HG03196 (cell line): ENCODE measurements around the gene GTPBP6.
"Not testable (repeated sequence)": the region's sequence is repeated elsewhere in the genome, so short reads cannot be mapped to it uniquely, and the experiment has no call there.

Experiments used
- ATAC-seq: cut with Tn5 transposase; IDR thresholded peaks from one replicate; pipeline ENCODE4 v1.9.1; 2021; ENCODE audit not compliant: unreplicated experiment

Gene GTPBP6

DNA sequence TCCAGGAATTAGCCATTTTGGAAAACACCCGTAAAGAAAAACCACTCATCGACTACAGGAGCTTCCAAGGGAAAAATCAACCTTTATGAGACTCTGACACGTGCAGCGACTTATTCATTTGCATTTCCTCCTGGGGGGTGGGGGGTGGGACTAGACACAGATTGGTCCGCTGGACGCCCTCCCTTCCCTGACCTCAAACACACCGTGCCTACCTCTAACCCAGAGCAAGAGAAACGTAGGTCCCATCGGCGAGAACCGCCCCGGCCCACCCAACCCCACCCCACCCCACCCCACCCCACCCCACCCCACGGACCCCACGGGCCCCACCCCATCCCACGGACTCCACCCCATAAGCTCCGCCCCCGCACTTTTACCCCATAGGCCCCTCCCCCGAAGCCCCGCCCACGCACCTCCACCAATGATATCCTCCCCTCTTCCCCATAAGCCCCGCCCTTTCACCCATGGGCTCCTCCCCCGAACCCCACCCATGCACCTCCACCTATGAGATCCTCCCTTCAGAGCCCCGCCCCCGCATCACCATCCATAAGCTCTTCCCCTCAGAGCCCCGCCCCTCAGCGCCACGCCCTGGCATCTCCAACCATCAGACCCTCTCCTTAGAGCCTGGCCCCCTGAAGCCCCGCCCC lies 1.1 kb downstream of the GTPBP6 start:
- ATAC-seq, result no peak

DNA sequence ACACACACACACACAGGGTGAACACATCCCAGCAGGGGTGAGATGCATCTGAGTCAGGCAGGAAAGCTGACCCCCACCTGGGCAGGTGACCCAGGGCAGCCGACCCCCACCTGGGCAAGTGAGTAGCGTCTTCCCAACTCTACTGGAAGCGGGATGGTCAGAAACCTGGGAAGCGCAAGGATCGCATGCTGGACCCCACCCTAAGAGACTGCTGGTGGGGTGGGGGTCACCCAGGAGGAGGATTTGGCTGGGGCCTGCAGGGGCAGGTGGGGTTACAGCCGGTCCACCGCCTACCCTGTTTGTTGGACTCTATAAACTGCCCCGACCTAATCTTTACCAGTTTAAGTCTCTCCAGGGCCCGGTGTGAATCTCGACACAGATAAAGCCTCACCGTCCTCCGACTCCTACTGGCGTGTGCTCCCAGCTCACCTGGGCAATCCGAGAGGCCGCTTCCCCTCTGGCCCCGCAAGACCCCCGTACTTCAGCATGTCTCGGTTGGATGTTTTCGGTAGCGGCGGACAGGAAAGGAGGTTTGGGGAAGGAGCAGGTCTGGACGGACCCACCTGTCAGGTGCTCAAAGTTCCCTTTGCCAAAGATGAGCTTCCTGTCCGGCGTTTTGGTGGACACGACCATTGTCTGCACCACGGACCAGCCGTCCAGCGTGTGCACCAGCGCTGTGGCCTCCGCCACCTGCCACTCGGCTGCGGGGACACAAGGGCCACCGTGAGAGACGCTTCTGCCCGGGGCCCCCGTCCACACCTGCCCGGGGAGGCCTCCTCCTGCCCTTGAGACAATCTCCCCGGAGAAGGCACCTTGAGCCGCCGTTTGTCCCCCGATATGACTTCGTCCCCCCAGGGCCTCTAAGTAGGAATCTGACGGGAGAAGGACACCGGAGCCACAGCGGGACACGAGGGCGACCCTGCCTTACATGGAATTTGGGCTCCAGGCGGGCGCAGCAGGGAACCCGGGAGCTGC lies 2.0 kb downstream of the GTPBP6 start:
- no peak for ATAC-seq

DNA sequence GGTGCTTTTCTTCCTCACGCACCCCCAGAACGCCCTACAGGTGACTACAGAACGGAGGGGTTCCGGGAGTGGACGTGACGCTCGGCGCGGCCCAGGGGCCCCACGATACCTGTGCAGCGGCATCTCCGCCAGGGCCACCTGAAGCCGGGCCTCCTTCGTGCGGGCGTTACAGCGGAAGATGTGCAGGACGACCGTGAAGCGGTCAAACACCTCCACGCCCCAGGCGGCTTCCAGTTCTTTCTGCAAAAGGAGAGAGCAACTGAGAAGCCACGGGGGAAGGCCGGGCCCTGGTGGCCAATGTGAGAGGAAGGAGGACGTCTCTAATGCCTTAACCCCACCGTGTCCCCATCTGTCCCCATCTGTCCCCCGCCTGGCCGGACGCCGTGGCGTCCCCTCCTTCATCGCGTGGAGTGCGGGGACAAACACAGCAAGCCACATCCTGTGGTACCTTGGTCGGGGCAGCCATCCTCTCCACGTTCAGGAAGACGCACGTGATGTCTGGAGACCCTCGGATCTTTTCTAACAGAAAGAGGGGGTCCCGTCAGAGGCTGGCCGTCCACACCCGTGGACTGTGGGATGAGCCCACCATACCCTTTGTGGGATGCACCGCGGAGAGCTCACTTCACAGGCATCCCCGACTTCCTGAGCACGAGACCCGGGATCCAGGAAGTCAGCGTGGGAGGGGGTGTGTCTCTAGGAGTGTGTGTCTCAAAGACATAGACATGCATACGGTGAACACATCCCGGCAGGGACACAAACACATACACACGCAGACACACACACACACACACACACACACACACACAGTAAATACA lies 3.6 kb downstream of the GTPBP6 start:
- ATAC-seq, result no peak

DNA sequence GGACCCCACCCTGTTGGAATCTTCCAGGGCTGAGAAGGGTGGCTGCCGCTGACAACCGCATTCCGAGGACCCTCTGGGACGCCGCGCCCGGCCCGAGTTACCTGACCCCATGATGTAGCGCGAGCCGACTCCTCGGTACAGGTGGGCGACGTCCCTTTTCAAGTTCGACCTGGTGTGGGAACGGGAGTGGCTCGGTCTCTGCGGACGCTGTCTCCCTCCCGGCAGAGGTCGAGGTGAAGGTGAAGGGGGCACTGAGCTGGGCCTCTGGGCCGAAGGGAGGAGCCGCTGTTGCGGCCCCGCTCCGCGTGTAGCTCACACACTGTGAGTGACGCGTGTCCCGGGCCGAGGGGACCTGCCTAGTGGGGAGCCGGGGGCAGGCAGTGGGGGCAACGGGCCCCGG lies 4.5 kb downstream of the GTPBP6 start:
- no peak for ATAC-seq

DNA sequence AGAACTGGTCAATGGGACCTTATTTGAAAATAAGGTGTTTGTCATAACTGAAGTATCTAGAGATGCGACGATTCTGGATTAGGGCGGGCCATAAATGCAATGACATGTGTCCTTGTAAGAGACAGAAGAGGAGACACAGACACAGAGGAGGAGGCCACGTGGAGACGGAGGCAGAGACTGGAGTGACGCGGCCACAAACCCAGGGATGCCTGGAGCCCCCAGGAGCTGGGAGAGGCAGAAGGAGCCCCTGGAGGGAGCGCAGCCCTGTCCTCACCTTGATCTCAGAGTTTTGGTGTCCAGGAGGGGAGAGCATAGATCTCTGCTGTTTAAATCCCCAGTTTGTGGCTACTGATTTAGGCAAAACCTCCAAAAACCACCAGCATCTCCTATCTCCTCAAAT lies 5.0 kb downstream of the GTPBP6 start:
- ATAC-seq, result no peak

DNA sequence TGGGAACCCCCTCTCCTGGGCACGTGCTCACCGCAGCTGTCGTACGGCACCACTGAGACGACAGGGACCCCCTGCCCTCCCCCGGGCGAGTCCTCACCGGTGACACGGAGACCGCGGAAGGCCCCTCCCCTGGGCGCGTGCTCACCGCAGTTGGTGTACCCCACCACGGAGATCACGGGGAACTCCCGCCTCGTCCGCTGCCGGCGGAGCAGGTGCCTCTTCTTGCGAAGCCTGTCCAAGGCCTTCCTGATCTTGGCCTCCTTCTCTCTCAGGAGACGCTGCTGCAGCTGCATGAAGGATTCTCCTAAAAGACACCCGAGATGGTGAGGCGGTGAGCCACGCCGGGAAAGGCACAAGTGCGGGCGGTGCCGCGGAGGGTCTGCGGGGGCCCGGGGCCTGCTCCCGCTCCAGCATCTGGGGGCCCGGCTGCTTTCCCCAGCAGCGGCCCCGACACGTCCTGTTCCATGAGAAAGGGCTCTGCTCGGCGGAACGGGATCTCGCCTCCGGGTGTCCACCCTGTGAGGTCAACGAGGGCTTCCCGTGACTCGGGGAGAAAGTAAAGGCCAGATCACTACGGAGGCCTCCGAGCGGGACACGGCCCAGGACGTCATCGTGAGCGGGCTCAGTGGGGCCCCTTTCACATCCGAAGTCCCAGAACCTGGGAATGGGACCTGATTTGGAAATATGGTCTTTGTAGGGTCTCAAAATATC lies 5.8 kb downstream of the GTPBP6 start:
- ATAC-seq, result no peak

DNA sequence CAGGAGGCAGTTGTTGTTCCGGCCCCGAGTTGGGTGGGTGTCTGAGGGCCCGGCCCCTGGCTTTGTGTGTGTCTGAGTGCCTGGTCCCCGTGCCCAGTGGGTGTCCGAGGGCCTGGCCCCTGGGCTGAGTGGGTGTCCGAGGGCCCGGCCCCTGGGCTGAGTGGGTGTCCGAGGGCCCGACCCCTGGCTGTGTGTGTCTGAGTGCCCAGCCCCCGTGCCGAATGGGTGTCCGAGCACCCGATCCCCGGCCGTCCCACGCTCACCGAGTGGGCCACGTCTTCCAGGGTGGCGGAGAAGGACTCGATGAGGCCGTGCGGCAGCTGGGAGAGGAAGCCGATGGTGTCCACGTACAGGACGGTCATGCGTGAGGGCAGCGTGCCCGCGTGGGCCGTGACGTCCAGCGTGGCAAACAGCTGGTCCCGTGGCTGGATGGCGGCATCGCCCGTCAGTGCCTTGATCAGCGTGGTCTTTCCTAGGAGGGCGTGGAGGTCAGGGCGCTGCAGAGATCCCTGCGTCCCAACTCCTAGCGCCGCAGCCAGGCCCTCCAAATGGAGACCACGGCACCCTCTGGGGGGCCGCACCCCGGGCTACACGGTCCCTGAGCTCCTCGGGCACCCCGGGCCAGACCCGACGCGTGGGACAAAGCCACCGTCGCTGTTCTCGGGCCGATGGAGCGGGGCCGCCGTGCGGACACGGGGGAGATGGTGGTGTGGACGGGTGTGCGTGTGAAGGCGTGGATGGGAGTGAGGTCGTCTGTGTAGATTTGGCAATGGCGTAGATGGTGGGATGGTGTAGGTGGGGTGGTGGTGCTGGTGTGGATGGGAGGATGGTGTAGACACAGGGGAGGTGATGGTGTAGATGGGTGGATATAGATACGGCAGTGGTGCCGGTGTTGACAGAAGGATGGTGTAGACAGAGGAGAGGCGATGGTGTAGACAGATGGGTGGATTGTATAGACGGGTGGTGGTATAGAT lies 7.2 kb downstream of the GTPBP6 start:
- ATAC-seq, result no peak

DNA sequence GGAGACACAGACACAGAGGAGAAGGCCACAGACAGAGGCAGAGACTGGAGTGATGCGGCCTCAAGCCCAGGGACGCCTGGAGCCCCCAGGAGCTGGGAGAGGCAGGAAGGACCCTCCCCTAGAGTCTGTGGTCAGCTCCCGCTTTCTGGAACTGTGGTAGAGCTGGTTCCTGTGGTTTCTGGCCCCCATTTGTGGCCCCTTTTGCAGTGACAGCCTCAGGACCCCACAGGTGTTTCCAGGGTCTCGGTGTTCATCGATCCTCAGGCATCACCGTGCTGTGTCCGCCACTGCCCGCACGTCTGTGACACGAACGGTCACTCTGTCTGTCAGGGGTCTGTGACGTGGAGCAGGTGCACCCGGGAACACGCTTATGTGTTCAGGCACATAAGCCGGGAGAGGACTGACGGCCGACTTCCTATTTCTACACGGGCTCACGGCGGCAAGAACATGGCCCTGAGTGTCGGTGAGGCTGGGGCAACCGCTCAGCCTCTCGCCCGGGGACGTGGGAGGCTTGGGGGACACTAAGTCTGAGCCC lies 7.9 kb downstream of the GTPBP6 start:
- ATAC-seq, result no peak

DNA sequence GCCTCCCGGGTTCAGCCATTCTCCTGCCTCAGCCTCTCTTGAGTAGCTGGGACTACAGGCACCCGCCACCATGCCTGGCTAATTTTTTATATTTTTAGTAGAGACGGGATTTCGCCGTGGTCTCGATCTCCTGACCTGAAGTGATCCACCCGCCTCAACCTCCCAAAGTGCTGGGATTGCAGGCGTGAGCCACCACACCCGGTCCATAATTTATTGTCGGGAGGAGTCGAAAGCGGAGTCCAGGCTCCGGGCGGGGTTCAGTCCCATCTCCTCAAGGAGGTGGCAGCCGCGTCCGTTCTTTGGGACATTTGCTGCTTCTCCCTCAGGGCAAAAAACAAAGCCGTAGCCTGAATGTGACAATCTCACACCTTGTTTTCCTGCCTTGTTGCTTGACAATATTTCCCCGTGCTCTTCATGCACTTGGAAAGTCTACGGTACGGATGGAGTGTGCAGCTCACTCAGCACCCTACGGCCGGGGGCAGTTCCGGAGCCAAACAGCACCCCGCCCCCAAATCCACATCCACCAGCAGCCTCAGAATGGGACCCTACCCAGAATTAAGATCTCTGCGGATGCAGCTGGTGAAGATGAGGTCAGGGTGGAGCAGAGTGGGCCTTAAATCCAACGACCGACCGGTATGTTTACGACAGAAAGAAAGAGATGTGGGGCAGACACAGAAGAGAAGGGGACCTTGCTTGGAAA lies 9.6 kb downstream of the GTPBP6 start:
- no peak for ATAC-seq

DNA sequence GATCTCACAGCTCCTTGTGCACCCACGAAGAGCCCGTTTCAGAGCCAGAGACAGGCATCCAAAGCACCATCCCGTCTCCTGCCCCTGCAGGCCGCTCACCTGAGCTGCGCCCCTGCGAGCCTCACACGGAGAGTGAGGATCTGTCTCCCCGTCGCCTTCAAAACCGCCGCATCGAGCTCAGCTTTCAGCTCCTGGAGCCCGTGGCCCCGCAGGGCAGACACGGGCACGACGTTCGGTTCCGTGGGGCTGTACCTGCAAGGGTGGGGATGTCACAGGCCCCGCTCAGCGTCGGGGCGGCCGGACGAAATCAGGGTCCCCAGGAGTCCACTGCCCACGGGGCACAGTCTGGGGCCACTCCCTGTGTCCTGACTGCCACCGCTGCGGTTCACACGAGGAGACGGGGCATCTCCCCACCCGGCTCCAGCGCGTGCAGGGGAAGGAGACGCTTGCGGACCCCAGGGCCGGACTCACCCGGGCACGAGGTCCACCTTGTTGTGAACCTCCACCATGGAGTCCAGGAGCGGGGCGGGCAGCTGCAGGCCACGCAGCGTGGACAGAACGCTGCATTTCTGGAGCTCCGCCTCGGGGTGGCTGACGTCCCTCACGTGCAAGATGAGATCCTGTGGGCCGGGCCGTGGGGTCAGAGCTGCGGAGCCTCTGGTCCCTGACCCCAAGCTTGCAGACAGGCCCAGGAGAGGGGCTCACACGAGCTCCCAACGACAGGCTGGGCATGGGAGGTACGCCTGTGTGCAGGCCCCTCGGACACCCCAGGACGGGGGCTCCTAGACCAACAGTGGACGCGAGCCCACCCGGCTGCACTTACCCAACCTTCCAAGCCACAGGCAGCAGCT lies 11.1 kb downstream of the GTPBP6 start:
- ATAC-seq, result no peak

DNA sequence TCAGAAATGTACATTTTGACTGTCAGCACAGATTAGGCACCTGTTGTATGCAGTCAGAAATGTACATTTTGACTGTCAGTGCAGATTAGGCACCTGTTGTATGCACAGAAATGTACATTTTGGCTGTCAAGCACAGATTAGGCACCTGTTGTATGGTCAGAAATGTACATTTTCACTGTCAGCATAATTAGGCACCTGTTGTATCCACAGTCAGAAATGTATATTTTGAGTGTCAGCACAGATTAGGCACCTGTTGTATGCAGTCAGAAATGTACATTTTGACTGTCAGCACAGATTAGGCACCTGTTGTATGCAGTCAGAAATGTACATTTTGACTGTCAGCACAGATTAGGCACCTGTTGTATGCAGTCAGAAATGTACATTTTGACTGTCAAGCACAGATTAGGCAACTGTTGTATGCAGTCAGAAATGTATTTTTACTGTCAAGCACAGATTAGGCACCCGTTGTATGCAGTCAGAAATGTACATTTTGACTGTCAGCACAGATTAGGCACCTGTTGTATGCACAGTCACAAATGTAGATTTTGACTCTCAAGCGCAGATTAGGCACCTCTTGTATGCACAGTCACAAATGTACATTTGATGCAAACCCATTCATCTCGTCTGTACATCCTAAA lies 11.9 kb downstream of the GTPBP6 start:
- ATAC-seq, result not testable (repeated sequence)

DNA sequence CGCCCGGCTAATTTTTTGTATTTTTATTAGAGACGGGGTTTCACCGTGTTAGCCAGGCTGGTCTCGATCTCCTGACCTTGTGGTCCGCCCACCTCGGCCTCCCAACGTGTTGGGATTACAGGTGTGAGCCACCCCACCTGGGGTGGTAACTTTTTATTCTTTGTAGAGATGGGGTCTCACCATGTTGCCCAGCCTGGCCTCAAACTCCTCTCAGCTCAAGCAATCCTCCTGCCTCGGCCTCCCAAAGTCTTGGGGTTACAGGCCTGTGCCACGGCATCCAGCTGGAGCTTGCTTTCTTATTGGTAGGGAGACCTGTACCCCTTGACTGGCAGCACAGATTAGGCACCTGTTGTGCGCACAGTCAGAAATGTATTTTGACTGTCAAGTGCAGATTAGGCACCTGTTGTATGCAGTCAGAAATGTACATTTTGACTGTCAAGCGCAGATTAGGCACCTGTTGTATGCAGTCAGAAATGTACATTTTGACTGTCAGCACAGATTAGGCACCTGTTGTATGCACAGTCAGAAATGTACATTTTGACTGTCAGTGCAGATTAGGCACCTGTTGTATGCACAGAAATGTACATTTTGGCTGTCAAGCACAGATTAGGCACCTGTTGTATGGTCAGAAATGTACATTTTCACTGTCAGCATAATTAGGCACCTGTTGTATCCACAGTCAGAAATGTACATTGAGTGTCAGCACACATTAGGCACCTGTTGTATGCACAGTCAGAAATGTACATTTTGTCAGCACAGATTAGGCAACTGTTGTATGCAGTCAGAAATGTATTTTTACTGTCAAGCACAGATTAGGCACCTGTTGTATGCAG lies 12.6 kb downstream of the GTPBP6 start:
- ATAC-seq, result not testable (repeated sequence)

DNA sequence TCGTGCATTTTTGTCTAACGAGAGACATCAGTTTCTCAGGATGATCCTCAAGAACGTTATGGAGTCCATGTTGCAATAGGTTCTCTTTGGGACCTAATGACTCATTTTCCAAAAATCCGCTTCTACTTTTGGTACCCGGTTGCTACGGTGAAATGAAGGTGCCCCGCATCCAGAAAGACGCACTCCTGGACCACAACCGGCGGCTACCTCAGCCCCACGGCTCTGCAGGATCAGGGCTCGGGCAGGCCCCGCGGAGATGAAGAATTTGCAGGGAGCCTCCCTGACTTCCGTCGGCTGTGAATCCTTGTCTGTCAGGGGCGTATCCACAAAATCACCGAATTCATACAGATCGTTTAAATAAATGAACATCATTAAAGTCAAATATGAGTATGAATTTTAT lies 15.6 kb downstream of the GTPBP6 start:
- ATAC-seq, result no peak

DNA sequence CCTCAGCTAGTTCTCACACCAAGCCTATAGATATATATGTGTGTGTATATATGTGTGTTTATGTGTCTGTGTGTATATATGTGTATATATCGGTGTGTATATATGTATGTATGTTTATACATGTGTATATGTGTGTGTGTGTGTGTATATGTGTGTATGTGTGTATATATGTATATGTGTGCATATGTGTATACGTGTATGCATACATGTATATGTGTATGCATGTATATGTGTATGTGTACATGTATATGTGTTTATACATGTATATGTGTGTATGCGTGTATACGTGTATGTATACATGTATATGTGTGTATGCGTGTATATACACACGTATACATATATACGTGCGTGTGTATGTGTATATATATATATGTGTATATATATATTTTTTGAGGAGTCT lies 18.3 kb downstream of the GTPBP6 start:
- ATAC-seq, result no peak

DNA sequence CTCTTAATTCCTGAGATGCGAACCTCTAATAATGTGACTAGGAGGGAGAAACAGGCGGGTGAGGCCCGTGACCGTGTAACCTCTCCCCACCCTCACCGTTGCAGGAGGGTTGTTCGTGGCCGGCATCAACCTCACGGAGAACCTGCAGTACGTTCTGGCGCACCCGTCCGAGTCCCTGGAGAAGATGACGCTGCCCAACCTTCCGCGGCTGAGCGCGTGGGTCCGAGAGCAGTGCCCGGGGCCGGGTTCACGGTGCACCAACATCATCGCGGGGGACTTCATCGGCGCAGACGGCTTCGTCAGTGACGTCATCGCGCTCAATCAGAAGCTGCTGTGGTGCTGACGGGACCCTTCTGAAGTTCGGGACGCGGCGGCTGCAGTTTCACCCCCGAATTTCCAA lies 19.6 kb downstream of the GTPBP6 start:
- no peak for ATAC-seq

DNA sequence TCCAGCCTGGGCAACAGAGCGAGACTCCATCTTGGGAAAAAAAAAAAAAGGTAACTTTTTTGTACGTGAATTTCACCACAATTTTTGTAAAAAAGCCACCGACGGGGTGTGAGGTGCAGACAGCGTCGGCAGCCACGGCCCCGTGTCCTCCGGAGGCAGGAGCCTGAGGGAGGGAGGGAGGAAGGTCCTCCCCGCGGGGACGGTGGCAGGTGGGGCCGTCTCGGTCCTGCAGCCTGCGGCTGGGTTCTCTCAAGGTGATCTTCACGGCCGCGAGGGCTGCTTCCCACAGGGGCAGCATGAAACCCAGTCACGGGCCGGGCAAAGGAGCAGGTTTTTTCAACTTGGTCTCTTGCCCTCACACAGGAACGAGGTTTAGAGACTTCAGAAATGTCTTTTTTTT lies 23.5 kb downstream of the GTPBP6 start:
- ATAC-seq, result no peak
